ENCODE results near the gene CXCL11.

GRCh38 chr4:76003620-76004019 is 32.2 kb downstream of the CXCL11 start:
- TF ChIP-seq CTCF (IDR thresholded peaks at IDR 0.05) (no peak), POLR2A (IDR thresholded peaks at IDR 0.05) (no peak)
